ENCODE data around the gene CEACAM16. TPM values are rescaled to one million over a fixed set of nuclear protein-coding genes. Genes with fewer than 3 reads are reported as not detected.

The CEACAM16 gene
- total RNA-seq, 1 experiment from 2014 or later: not detected

GRCh38 chr19:44753932-44754749 is 55.2 kb downstream of the CEACAM16 start:
- Histone ChIP-seq H3K9me3 (ENCODE audit: low read length) (no peaks in the 10 kb centered on the region), H3K4me2 (ENCODE audit: low read length) (peak overlapping the region; percentile 95), H3K27me3 (ENCODE audit: low read length) (no peaks in the 10 kb centered on the region), H3K36me3 (ENCODE audit: low read depth, low read length) (peaks cover 7% of the 10 kb centered on the region; the same call in 1 of the 2 replicates), H3K4me1 (ENCODE audit: insufficient read depth, low read length) (peaks cover 47% of the 10 kb centered on the region), H3K9me2 (replicated peaks; ENCODE audit: low read length) (no peaks in the 10 kb centered on the region), H3K4me3 (ENCODE audit: low read length) (peak overlapping the region; percentile 64), H3K9ac (ENCODE audit: low read length) (peak overlapping the region; percentile 94), H3F3A (ENCODE audit: low read length, unreplicated experiment) (peaks cover 6% of the 10 kb centered on the region), H2AFZ (ENCODE audit: low read length) (no peak overlapping the region; the same call in 1 of the 2 replicates), H3K79me2 (ENCODE audit: low read length) (peaks cover 34% of the 10 kb centered on the region), H4K20me1 (ENCODE audit: low read length) (peaks cover 9% of the 10 kb centered on the region), H3K27ac (ENCODE audit: low read length) (peak overlapping the region; percentile 98)
- intact Hi-C loops (cut with micrococcal nuclease): no loop called here
- ChIA-PET POLR2A (ENCODE audit: unreplicated experiment) (no interaction called here), CTCF (interaction anchor here (0.6 to 1.2 kb wide), 3 partner anchors 17 to 65 kb away, joined by 3 to 8 read pairs (median 3); no protein-coding TSS in a partner anchor)
- no peak for TF ChIP-seq CTCF (conservative IDR thresholded peaks at IDR 0.05; ENCODE audit: low read depth, low read length)
- TF ChIP-seq EZH2 (IDR thresholded peaks at IDR 0.05; ENCODE audit: low read length, unreplicated experiment): no peak
- no peak for TF ChIP-seq EZH2phosphoT487 (IDR thresholded peaks at IDR 0.05; ENCODE audit: borderline replicate concordance, low read length)
- ATAC-seq: peak; percentile 54
- BruUV-seq (replicated peaks): no TSS peak
- DNase-seq: peak; percentile 74

- no peaks in the 10 kb centered on the region for H3K9me2 ChIP-seq (replicated peaks; ENCODE audit: low read length)
- peak overlapping the region; percentile 95 for H3K4me2 ChIP-seq (ENCODE audit: low read length)
- peak overlapping the region; percentile 94 for H3K9ac ChIP-seq (ENCODE audit: low read length)
- POLR2A ChIA-PET (ENCODE audit: unreplicated experiment): no interaction called here
- TF ChIP-seq EZH2phosphoT487 (IDR thresholded peaks at IDR 0.05; ENCODE audit: borderline replicate concordance, low read length): no peak
- TF ChIP-seq CTCF (conservative IDR thresholded peaks at IDR 0.05; ENCODE audit: low read depth, low read length): no peak
- TF ChIP-seq EZH2 (IDR thresholded peaks at IDR 0.05; ENCODE audit: low read length, unreplicated experiment): no peak
- peaks cover 28% of the 10 kb centered on the region for H3K79me2 ChIP-seq (ENCODE audit: low read length)
- H3K27ac ChIP-seq (ENCODE audit: low read length): peak overlapping the region; percentile 98
- BruUV-seq (replicated peaks): no TSS peak
- intact Hi-C loops (cut with micrococcal nuclease): no loop called here
- peaks cover 42% of the 10 kb centered on the region for H3K4me1 ChIP-seq (ENCODE audit: insufficient read depth, low read length)
- no peaks in the 10 kb centered on the region for H3K27me3 ChIP-seq (ENCODE audit: low read length)
- peak overlapping the region; percentile 64; the same call in 1 of the 2 replicates for H3K4me3 ChIP-seq (ENCODE audit: low read length)
- H3K9me3 ChIP-seq (ENCODE audit: low read length): no peaks in the 10 kb centered on the region
- CTCF ChIA-PET: interaction anchor here (0.7 kb wide), 1 partner anchor 31 kb away, joined by 3 read pairs; no protein-coding TSS in a partner anchor
- H3K36me3 ChIP-seq (ENCODE audit: low read depth, low read length): peaks cover 7% of the 10 kb centered on the region; the same call in 1 of the 2 replicates
- H3F3A ChIP-seq (ENCODE audit: low read length, unreplicated experiment): peaks cover 6% of the 10 kb centered on the region
- DNase-seq (no peak), ATAC-seq (no peak)
- peaks cover 3% of the 10 kb centered on the region; the same call in 1 of the 2 replicates for H4K20me1 ChIP-seq (ENCODE audit: low read length)
- no peak overlapping the region; the same call in 1 of the 2 replicates for H2AFZ ChIP-seq (ENCODE audit: low read length)
Observed at GRCh38 chr19:44754750-44755080, 55.8 kb downstream of the CEACAM16 start.

- ChIA-PET CTCF (no interaction called here), POLR2A (ENCODE audit: unreplicated experiment) (no interaction called here)
- Histone ChIP-seq H3F3A (ENCODE audit: low read length, unreplicated experiment) (peaks cover 6% of the 10 kb centered on the region), H3K4me3 (ENCODE audit: low read length) (no peak overlapping the region), H3K4me2 (ENCODE audit: low read length) (peak overlapping the region; percentile 95; the same call in 1 of the 2 replicates), H3K36me3 (ENCODE audit: low read depth, low read length) (peaks cover 7% of the 10 kb centered on the region; the same call in 1 of the 2 replicates), H3K27me3 (ENCODE audit: low read length) (no peaks in the 10 kb centered on the region), H3K4me1 (ENCODE audit: insufficient read depth, low read length) (peaks cover 38% of the 10 kb centered on the region), H3K9me3 (ENCODE audit: low read length) (no peaks in the 10 kb centered on the region), H3K9ac (ENCODE audit: low read length) (peak overlapping the region; percentile 94), H2AFZ (ENCODE audit: low read length) (no peak overlapping the region), H3K79me2 (ENCODE audit: low read length) (peaks cover 23% of the 10 kb centered on the region), H3K27ac (ENCODE audit: low read length) (peak overlapping the region; percentile 98; the same call in 1 of the 2 replicates), H3K9me2 (replicated peaks; ENCODE audit: low read length) (no peaks in the 10 kb centered on the region), H4K20me1 (ENCODE audit: low read length) (no peaks in the 10 kb centered on the region)
- intact Hi-C loops (cut with micrococcal nuclease): no loop called here
- DNase-seq (no peak), ATAC-seq (no peak)
- TF ChIP-seq EZH2phosphoT487 (IDR thresholded peaks at IDR 0.05; ENCODE audit: borderline replicate concordance, low read length) (no peak), EZH2 (IDR thresholded peaks at IDR 0.05; ENCODE audit: low read length, unreplicated experiment) (no peak), CTCF (conservative IDR thresholded peaks at IDR 0.05; ENCODE audit: low read depth, low read length) (no peak)
- no TSS peak for BruUV-seq (replicated peaks)
Observed at GRCh38 chr19:44755219-44755618, 56.3 kb downstream of the CEACAM16 start.

Measured in PC-3 (cell line).